IMR-90 (cell line): Measurements from ENCODE around the gene PLSCR3. TPM values are rescaled to one million over a fixed set of nuclear protein-coding genes. Genes with fewer than 3 reads are reported as not detected.
A peak's percentile ranks its signal among the peaks of the same experiment; 100 is the strongest.

Experiments
- ATAC-seq: fragments of 200-7000 bp; cut with Tn5 transposase; 2 replicates; pipeline ENCODE4 v1.9.1; 2020; ENCODE audit warnings: low read depth, mild to moderate bottlenecking, moderate library complexity
- BruUV-seq: library from RNA; stranded (reverse); fragments of 400-500 nt; replicated peaks from 2 replicates; lab custom pipeline; 2021; lab: Mats Ljungman, UMichigan
- CTCF ChIA-PET: fragments of 300-600 bp; formaldehyde crosslinking; extraction: SDS; loops from one replicate; lab custom pipeline; 2021; ENCODE audit warnings: antibody characterized with exemption; lab: Yijun Ruan, JAX
- POLR2A ChIA-PET: fragments of 300-600 bp; sonication (Branson Sonifier 250); formaldehyde crosslinking; loops from one replicate; lab custom pipeline; 2022; ENCODE audit warnings: antibody characterized with exemption; ENCODE audit not compliant: unreplicated experiment; lab: Charles Lee
- DNase-seq: peaks from one replicate; pipeline ENCODE4 v3.0.0; 2013
- H2AFZ ChIP-seq: replicated peaks from 2 replicates; pipeline ENCODE3; 2013; ENCODE audit warnings: low read length, mild to moderate bottlenecking; ENCODE audit not compliant: poor library complexity
- H2AK5ac ChIP-seq: 2 replicates; pipeline ENCODE4 v1.6.1; 2013; ENCODE audit warnings: low read depth, low read length, inconsistent platforms
- H2AK9ac ChIP-seq: replicated peaks from 2 replicates; pipeline ENCODE3; 2013; ENCODE audit warnings: mild to moderate bottlenecking, low read depth, low read length, moderate library complexity; ENCODE audit not compliant: poor library complexity
- H2BK120ac ChIP-seq: 2 replicates; pipeline ENCODE4 v1.6.1; 2013; ENCODE audit warnings: low read depth, low read length, inconsistent platforms
- H2BK15ac ChIP-seq: 3 replicates; pipeline ENCODE4 v1.6.1; 2013; ENCODE audit warnings: low read depth, low read length, inconsistent platforms
- H2BK20ac ChIP-seq: 2 replicates; pipeline ENCODE4 v1.6.1; 2013; ENCODE audit warnings: low read depth, mild to moderate bottlenecking, inconsistent platforms, low read length, moderate library complexity
- H2BK5ac ChIP-seq: 2 replicates; pipeline ENCODE4 v1.6.1; 2013; ENCODE audit warnings: mild to moderate bottlenecking, low read depth, low read length, inconsistent platforms; ENCODE audit not compliant: poor library complexity, severe bottlenecking
- H3K14ac ChIP-seq: replicated peaks from 2 replicates; pipeline ENCODE4 v1.6.1; 2013; ENCODE audit warnings: low read depth, low read length, inconsistent platforms
- H3K18ac ChIP-seq: 2 replicates; pipeline ENCODE4 v1.6.1; 2013; ENCODE audit warnings: low read depth, low read length, control low read depth
- H3K23ac ChIP-seq: 2 replicates; pipeline ENCODE4 v1.6.1; 2013; ENCODE audit warnings: low read depth, low read length, inconsistent platforms
- H3K27ac ChIP-seq: 2 replicates; pipeline ENCODE4 v1.5.1; 2013; ENCODE audit warnings: mild to moderate bottlenecking, control low read depth, low read length; ENCODE audit not compliant: insufficient read depth
- H3K27me3 ChIP-seq: 2 replicates; pipeline ENCODE4 v1.6.1; 2013; ENCODE audit warnings: low read length; ENCODE audit not compliant: control insufficient read depth, insufficient read depth
- H3K36me3 ChIP-seq: 2 replicates; pipeline ENCODE4 v1.6.1; 2013; ENCODE audit warnings: low read length, mixed read lengths; ENCODE audit not compliant: control insufficient read depth, insufficient read depth
- H3K4ac ChIP-seq: 2 replicates; pipeline ENCODE4 v1.6.1; 2013; ENCODE audit warnings: low read depth, low read length, inconsistent platforms
- H3K4me1 ChIP-seq: 2 replicates; pipeline ENCODE4 v1.6.1; 2013; ENCODE audit warnings: low read length, mixed read lengths; ENCODE audit not compliant: control insufficient read depth, insufficient read depth
- H3K4me2 ChIP-seq: 2 replicates; pipeline ENCODE4 v1.6.1; 2013; ENCODE audit warnings: low read depth, mild to moderate bottlenecking, control low read depth, low read length, moderate library complexity
- H3K4me3 ChIP-seq: 2 replicates; pipeline ENCODE4 v1.5.1; 2013; ENCODE audit warnings: low read depth, mild to moderate bottlenecking, control low read depth, low read length, moderate library complexity; ENCODE audit not compliant: insufficient read depth
- H3K56ac ChIP-seq: 2 replicates; pipeline ENCODE4 v1.6.1; 2013; ENCODE audit warnings: low read length, inconsistent platforms; ENCODE audit not compliant: insufficient read depth; ENCODE audit errors: extremely low read depth
- H3K79me1 ChIP-seq, 2 experiments: 2 replicates each; pipeline ENCODE4 v1.6.1; 2013; ENCODE audit warnings: low read length in 2 of 2, inconsistent platforms in 1 of 2, low read depth in 1 of 2
- H3K9ac ChIP-seq: 2 replicates; pipeline ENCODE4 v1.6.1; 2013; ENCODE audit warnings: low read depth, low read length, control low read depth
- H3K9me1 ChIP-seq: 2 replicates; pipeline ENCODE4 v1.6.1; 2013; ENCODE audit warnings: low read length, inconsistent platforms; ENCODE audit not compliant: insufficient read depth
- H3K9me3 ChIP-seq: 2 replicates; pipeline ENCODE4 v1.6.1; 2013; ENCODE audit warnings: low read length; ENCODE audit not compliant: control insufficient read depth, insufficient read depth
- H4K20me1 ChIP-seq: 2 replicates; pipeline ENCODE4 v1.6.1; 2013; ENCODE audit warnings: low read length, inconsistent platforms; ENCODE audit not compliant: insufficient read depth
- H4K5ac ChIP-seq: 2 replicates; pipeline ENCODE4 v1.6.1; 2013; ENCODE audit warnings: mild to moderate bottlenecking, low read depth, low read length, control low read depth
- H4K8ac ChIP-seq, 2 experiments: 2 replicates each; pipeline ENCODE4 v1.6.1; 2013; ENCODE audit warnings: low read depth in 2 of 2, low read length in 2 of 2, control low read depth in 1 of 2, inconsistent platforms in 1 of 2
- H4K91ac ChIP-seq: 2 replicates; pipeline ENCODE4 v1.6.1; 2013; ENCODE audit warnings: low read depth, low read length, inconsistent platforms; ENCODE audit not compliant: insufficient read depth
- CEBPB ChIP-seq: IDR thresholded peaks from 2 replicates; pipeline ENCODE4 v1.6.1; 2012; ENCODE audit warnings: low read depth, low read length, improper control_type of control experiment
- USF2 ChIP-seq: fragments of 150-350 bp; IDR thresholded peaks from 2 replicates; pipeline ENCODE4 v1.6.1; 2017; ENCODE audit warnings: mild to moderate bottlenecking, antibody characterized with exemption, low read length, low read depth
- WGBS, 2 experiments: methylation state at CpG; one replicate each; pipeline versions ENCODE4 v1.1.5 to v1.1.7; 2013; ENCODE audit warnings: missing lambda C conversion rate in 2 of 2; ENCODE audit not compliant: insufficient read length in 1 of 2; ENCODE audit errors: extremely low coverage in 2 of 2; 5-methylcytosine and 5-hydroxymethylcytosine counted together
- dilution Hi-C: fragments of 300-500 bp; cut with HindIII; formaldehyde crosslinking; loops from one replicate; pipeline ENCODE4 v1.14.3; 2018; ENCODE audit warnings: low sequenced_read_pairs; ENCODE audit not compliant: unreplicated experiment
- in situ Hi-C: fragments of 300-500 bp; cut with MboI; formaldehyde crosslinking; loops from 3 replicates; pipeline ENCODE4 v1.14.3; 2019; ENCODE audit warnings: low sequenced_read_pairs, inconsistent platforms, mixed read lengths
- intact Hi-C: fragments of 100-400 bp; cut with micrococcal nuclease; formaldehyde crosslinking; loops from 2 replicates; pipeline ENCODE4 v1.10.0; 2022
- polyA plus RNA-seq, 3 experiments: library from polyadenylated mRNA; depleted of rRNA; stranded (reverse); fragments of >200 nt; gene quantifications; 2 replicates each; pipeline ENCODE4 v1.2.3, GENCODE V29; 2012; ENCODE audit warnings: low replicate concordance in 1 of 3
- total RNA-seq: library from RNA; depleted of rRNA; stranded (reverse); fragments of >200 nt; gene quantifications from 2 replicates; pipeline ENCODE4 v1.2.3, GENCODE V29; 2012

Gene PLSCR3
- total and polyA plus RNA-seq, 2 of the 4 experiments (the other 2 are of a cell fraction), result 6.1 to 116 TPM

GRCh38 chr17:7348478-7349242 is 45.7 kb downstream of the PLSCR3 start:
- H3K9ac ChIP-seq, result no peak overlapping the region
- POLR2A ChIA-PET, result no interaction called here
- no peak overlapping the region for H4K8ac ChIP-seq
- ATAC-seq (no peak), DNase-seq (peak; percentile 47)
- no peak overlapping the region for H2BK15ac ChIP-seq
- no peak overlapping the region for H2BK20ac ChIP-seq
- intact Hi-C loops (no loop called here), in situ Hi-C loops (no loop called here), dilution Hi-C loops (no loop called here)
- H3K79me1 ChIP-seq, result peaks cover 9 to 38% of the 10 kb centered on the region in 2 experiments; a peak in 3 of 4 replicates
- no peak overlapping the region; the same call in 1 of the 2 replicates for H3K4ac ChIP-seq
- no peak overlapping the region for H3K56ac ChIP-seq
- no peak overlapping the region for H2AFZ ChIP-seq
- H2AK5ac ChIP-seq, result peak overlapping the region; percentile 27; the same call in 1 of the 2 replicates
- H3K27ac ChIP-seq, result no peak overlapping the region
- no peak overlapping the region for H3K4me2 ChIP-seq
- H4K5ac ChIP-seq, result no peak overlapping the region
- peak overlapping the region; percentile 44 for H2AK9ac ChIP-seq
- no peak overlapping the region for H3K4me3 ChIP-seq
- H3K23ac ChIP-seq, result peak overlapping the region; percentile 19; the same call in 1 of the 2 replicates
- H3K9me3 ChIP-seq, result no peaks in the 10 kb centered on the region
- peaks cover 19% of the 10 kb centered on the region for H4K20me1 ChIP-seq
- TF ChIP-seq USF2 (no peak), CEBPB (peak; percentile 48; the same call in 1 of the 2 replicates)
- H4K91ac ChIP-seq, result no peak overlapping the region
- H2BK5ac ChIP-seq, result no peak overlapping the region
- BruUV-seq, result no TSS peak
- H3K27me3 ChIP-seq, result peaks cover 8% of the 10 kb centered on the region
- no peaks in the 10 kb centered on the region for H3K36me3 ChIP-seq
- H3K4me1 ChIP-seq, result peaks cover 19% of the 10 kb centered on the region
- H3K18ac ChIP-seq, result no peak overlapping the region
- H3K14ac ChIP-seq, result no peak overlapping the region
- 91% methylated on average over 8 of the region's 19 CpGs; no CpG with 5 or more reads in 1 of the 2 experiments for WGBS, 2 experiments
- CTCF ChIA-PET, result interaction anchor here (0.7 to 1.4 kb wide), 2 partner anchors 8 to 10 kb away, joined by 3 read pairs; no protein-coding TSS in a partner anchor
- H3K9me1 ChIP-seq, result peaks cover 8% of the 10 kb centered on the region
- H2BK120ac ChIP-seq, result no peak overlapping the region
